ENCODE data around the gene OR10G6. TPM values are rescaled to one million over a fixed set of nuclear protein-coding genes. Genes with fewer than 3 reads are reported as not detected.

The OR10G6 gene, protein sequence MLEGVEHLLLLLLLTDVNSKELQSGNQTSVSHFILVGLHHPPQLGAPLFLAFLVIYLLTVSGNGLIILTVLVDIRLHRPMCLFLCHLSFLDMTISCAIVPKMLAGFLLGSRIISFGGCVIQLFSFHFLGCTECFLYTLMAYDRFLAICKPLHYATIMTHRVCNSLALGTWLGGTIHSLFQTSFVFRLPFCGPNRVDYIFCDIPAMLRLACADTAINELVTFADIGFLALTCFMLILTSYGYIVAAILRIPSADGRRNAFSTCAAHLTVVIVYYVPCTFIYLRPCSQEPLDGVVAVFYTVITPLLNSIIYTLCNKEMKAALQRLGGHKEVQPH
- not detected in 2 replicates for total RNA-seq

DNA sequence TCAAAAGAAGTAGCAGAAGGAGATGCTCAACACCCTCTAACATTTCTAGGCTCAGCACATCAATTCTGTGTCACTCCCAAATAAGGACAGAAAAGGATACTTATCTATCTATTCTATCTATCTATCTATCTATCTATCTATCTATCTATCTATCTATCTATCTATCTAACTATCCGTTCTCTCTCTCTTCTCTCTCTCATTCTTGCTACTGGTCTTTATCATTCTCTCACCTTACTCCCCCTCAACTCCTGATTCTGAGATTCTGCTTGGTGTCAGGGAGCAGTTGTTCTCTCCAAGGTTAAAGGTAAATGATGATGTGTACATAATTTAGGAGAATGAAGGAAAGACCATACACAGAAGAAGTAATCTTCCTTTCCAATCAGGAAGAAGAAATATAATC, at the start of gene OR10G6:
Gene OR10G6, minus strand, starts transcription at position 43 of the 400 bp plus-strand sequence. Its CDS starts 0 bp downstream, at position 43.

GRCh38 chr11:124041254-124041653, 46.3 kb upstream of the OR10G6 start, which contains the start of gene OR10G7:
OR10G7 (minus strand) TSS chr11:124041325; CDS start chr11:124039001, 2,324 bp downstream.

GRCh38 chr11:124026498-124026897, 31.5 kb upstream of the OR10G6 start, which contains the start of gene OR10G8:
OR10G8 (plus strand) TSS chr11:124026798; CDS start chr11:124029623, 2,825 bp downstream.

GRCh38 chr11:124012697-124013096, 17.7 kb upstream of the OR10G6 start, which contains the start of gene OR10G4:
OR10G4 (plus strand) TSS chr11:124012997; CDS start chr11:124015575, 2,578 bp downstream.

GRCh38 chr11:123977731-123978347, 17.1 kb downstream of the OR10G6 start, which contains the start of gene OR10S1:
OR10S1 (minus strand) TSS chr11:123977781; CDS start chr11:123977664, 117 bp downstream.

Other genes with a start within 250 kb of the OR10G6 start
- not detected in 2 replicates for gene OR6X1, start 240.6 kb downstream of the OR10G6 start, total RNA-seq
- not detected in 2 replicates for gene OR6M1, start 188.8 kb downstream of the OR10G6 start, total RNA-seq
- not detected in 2 replicates for gene TMEM225, start 109.5 kb downstream of the OR10G6 start, total RNA-seq
- gene OR8D4, start 93.0 kb downstream of the OR10G6 start, total RNA-seq, result not detected in 2 replicates
- gene OR4D5, start 55.5 kb downstream of the OR10G6 start, total RNA-seq, result not detected in 2 replicates
- gene OR6T1, start 51.3 kb downstream of the OR10G6 start, total RNA-seq, result not detected in 2 replicates
- not detected in 2 replicates for gene OR10S1, start 17.4 kb downstream of the OR10G6 start, total RNA-seq
- not detected in 2 replicates for gene OR10G4, start 17.8 kb upstream of the OR10G6 start, total RNA-seq
- gene OR10G9, start 27.9 kb upstream of the OR10G6 start, total RNA-seq, result not detected in 2 replicates
- not detected in 2 replicates for gene OR10G8, start 31.6 kb upstream of the OR10G6 start, total RNA-seq
- gene OR10G7, start 46.2 kb upstream of the OR10G6 start, total RNA-seq, result not detected in 2 replicates
- 5.7 and 6.6 TPM in 2 replicates for gene VWA5A, start 120.3 kb upstream of the OR10G6 start, total RNA-seq
- not detected in 2 replicates for gene OR10D3, start 188.2 kb upstream of the OR10G6 start, total RNA-seq
- gene OR8G1, start 245.9 kb upstream of the OR10G6 start, total RNA-seq, result not detected in 2 replicates

Measured in bladder microvascular endothelial cell (primary cell).